ENCODE measurements around the gene SMPD1. TPM values are rescaled to one million over a fixed set of nuclear protein-coding genes. Genes with fewer than 3 reads are reported as not detected.

SMPD1 gene
- total RNA-seq, 1 experiment from 2014 or later, result 4.5 TPM

DNA sequence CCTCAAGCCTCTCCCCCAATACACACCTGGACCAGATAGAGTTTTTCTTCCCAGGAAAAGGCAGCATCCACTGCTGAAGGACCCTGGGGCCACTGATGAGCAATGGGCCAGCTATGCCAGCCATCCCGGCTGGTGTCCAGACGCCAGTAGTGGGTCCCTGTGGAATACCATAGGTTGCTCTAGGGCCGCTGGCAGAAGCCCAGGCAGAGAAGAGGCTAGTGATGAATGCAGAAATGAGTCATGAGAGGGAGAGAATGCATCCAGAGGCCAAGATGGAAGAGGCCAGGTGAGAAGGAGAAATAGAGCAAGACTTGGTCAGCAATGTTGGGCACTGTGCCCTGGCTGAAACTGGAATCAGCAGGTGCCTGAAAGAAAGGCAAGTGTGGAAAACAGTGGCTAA lies 41.6 kb downstream of the SMPD1 start:
- no CpG with 5 or more reads among the region's 3 CpGs for WGBS (ENCODE audit: extremely low coverage, insufficient read length, low lambda C conversion rate)
- no peak overlapping the region for H2BK120ac ChIP-seq (ENCODE audit: low read depth, low read length, poor library complexity, severe bottlenecking)
- H3K4ac ChIP-seq (ENCODE audit: low read depth, low read length), result no peak overlapping the region
- no peak overlapping the region for H2BK12ac ChIP-seq (ENCODE audit: insufficient read length, low read depth, low read length)
- H3K27ac ChIP-seq (ENCODE audit: insufficient read length, low read depth, low read length), result no peak overlapping the region
- peaks cover 12% of the 10 kb centered on the region in 2 experiments for H3K4me1 Mint-ChIP-seq
- H3K79me2 ChIP-seq (ENCODE audit: insufficient read depth, low read length), result no peaks in the 10 kb centered on the region
- no peak overlapping the region for H3K18ac ChIP-seq (ENCODE audit: insufficient read length, low read depth, low read length)
- no peak overlapping the region for H4K91ac ChIP-seq (ENCODE audit: insufficient read length, low read depth, low read length)
- no peak overlapping the region for H4K5ac ChIP-seq (ENCODE audit: insufficient read length, low read depth, low read length)
- H3K9me3 Mint-ChIP-seq, result no peaks in the 10 kb centered on the region; a peak in 1 of 5 replicates
- H3K4me3 Mint-ChIP-seq, result no peak overlapping the region
- no peak overlapping the region for H2AFZ ChIP-seq (ENCODE audit: low read length)
- no peak overlapping the region for H2BK5ac ChIP-seq (ENCODE audit: insufficient read length, low read length)
- H2BK20ac ChIP-seq (ENCODE audit: low read depth, low read length, poor library complexity, severe bottlenecking), result no peak overlapping the region
- H3K4me1 ChIP-seq (ENCODE audit: insufficient read depth, low read length), result no peaks in the 10 kb centered on the region; the same call in 1 of the 2 replicates
- no peak overlapping the region for H3T11ph ChIP-seq (ENCODE audit: low read length)
- no peak overlapping the region for H3K4me2 ChIP-seq (ENCODE audit: insufficient read depth, insufficient read length, low read length)
- no peaks in the 10 kb centered on the region for H3K23me2 ChIP-seq (ENCODE audit: insufficient read length, low read depth, low read length, poor library complexity, severe bottlenecking)
- no peak overlapping the region for H3K56ac ChIP-seq (ENCODE audit: insufficient read length, low read depth, low read length)
- H3K23ac ChIP-seq (ENCODE audit: insufficient read length, low read depth, low read length), result no peak overlapping the region
- no peak overlapping the region for H3K27ac Mint-ChIP-seq
- H2BK15ac ChIP-seq (ENCODE audit: low read depth, low read length), result no peak overlapping the region
- H3K79me1 ChIP-seq (ENCODE audit: insufficient read depth, low read depth, low read length, poor library complexity, severe bottlenecking), result no peaks in the 10 kb centered on the region
- H3K9me3 ChIP-seq (ENCODE audit: control insufficient read depth, low read depth, low read length), result no peaks in the 10 kb centered on the region
- TF ChIP-seq, protein P1, sequence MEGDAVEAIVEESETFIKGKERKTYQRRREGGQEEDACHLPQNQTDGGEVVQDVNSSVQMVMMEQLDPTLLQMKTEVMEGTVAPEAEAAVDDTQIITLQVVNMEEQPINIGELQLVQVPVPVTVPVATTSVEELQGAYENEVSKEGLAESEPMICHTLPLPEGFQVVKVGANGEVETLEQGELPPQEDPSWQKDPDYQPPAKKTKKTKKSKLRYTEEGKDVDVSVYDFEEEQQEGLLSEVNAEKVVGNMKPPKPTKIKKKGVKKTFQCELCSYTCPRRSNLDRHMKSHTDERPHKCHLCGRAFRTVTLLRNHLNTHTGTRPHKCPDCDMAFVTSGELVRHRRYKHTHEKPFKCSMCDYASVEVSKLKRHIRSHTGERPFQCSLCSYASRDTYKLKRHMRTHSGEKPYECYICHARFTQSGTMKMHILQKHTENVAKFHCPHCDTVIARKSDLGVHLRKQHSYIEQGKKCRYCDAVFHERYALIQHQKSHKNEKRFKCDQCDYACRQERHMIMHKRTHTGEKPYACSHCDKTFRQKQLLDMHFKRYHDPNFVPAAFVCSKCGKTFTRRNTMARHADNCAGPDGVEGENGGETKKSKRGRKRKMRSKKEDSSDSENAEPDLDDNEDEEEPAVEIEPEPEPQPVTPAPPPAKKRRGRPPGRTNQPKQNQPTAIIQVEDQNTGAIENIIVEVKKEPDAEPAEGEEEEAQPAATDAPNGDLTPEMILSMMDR (conservative IDR thresholded peaks at IDR 0.05), result no peak
- H3K9ac ChIP-seq (ENCODE audit: extremely low read depth, insufficient read length, low read length), result no peak overlapping the region
- no peaks in the 10 kb centered on the region for H4K20me1 ChIP-seq (ENCODE audit: control insufficient read depth, insufficient read depth, insufficient read length)
- H4K8ac ChIP-seq (replicated peaks; ENCODE audit: insufficient read length, low read depth, low read length), result no peak overlapping the region
- no peaks in the 10 kb centered on the region for H3K27me3 ChIP-seq (ENCODE audit: insufficient read depth, low read length)
- no peaks in the 10 kb centered on the region; a peak in 1 of 7 replicates for H3K36me3 Mint-ChIP-seq (ENCODE audit: insufficient read depth in 1 of 3, low read depth in 3 of 3)
- H3K14ac ChIP-seq (ENCODE audit: insufficient read depth, low read length), result no peak overlapping the region
- H2AK5ac ChIP-seq (ENCODE audit: insufficient read length, low read length), result no peak overlapping the region
- peaks cover 2% of the 10 kb centered on the region for H3K27me3 Mint-ChIP-seq (ENCODE audit: low read depth)
- no peak for DNase-seq

Measured in H9 (cell line).